CD14-positive monocyte (primary cell): Measurements from ENCODE around the gene EFCAB10. TPM values are rescaled to one million over a fixed set of nuclear protein-coding genes. Genes with fewer than 3 reads are reported as not detected.

Experiments
- DNase-seq, 3 donors: peaks; one replicate each; pipeline ENCODE4 v3.0.0-alpha.2; 2011 to 2022
- H2AFZ ChIP-seq: 2 replicates; pipeline ENCODE4 v1.6.0; 2012; ENCODE audit warnings: mild to moderate bottlenecking, low read depth, low read length, inconsistent platforms; ENCODE audit not compliant: insufficient read depth, poor library complexity, severe bottlenecking
- H3K27ac ChIP-seq, 2 donors: 1 replicate in 1 of 2; 2 replicates in 1 of 2; pipeline ENCODE4 v1.5.1; 2012 to 2013; ENCODE audit warnings: low read length in 2 of 2, control low read depth in 1 of 2, inconsistent platforms in 1 of 2, low read depth in 1 of 2, mild to moderate bottlenecking in 1 of 2
- H3K27me3 ChIP-seq, 2 donors: one replicate each; pipeline versions ENCODE4 v1.6.0 to v1.6.1; 2011 to 2013; ENCODE audit warnings: low read length in 2 of 2; ENCODE audit not compliant: control insufficient read depth in 2 of 2, insufficient read depth in 2 of 2
- H3K36me3 ChIP-seq, 2 donors: replicated peaks in 1 of 2; 1 replicate in 1 of 2; 2 replicates in 1 of 2; pipeline versions ENCODE4 v1.5.1 to v1.6.1; 2012 to 2013; ENCODE audit warnings: low read length in 2 of 2, control low read depth in 1 of 2, inconsistent platforms in 1 of 2, mild to moderate bottlenecking in 1 of 2; ENCODE audit not compliant: insufficient read depth in 2 of 2, control insufficient read depth in 1 of 2
- H3K4me1 ChIP-seq, 2 donors: 1 replicate in 1 of 2; 2 replicates in 1 of 2; pipeline versions ENCODE4 v1.5.1 to v1.6.1; 2012 to 2013; ENCODE audit warnings: low read length in 2 of 2, control low read depth in 1 of 2, inconsistent platforms in 1 of 2, mild to moderate bottlenecking in 1 of 2, moderate library complexity in 1 of 2; ENCODE audit not compliant: insufficient read depth in 2 of 2, control insufficient read depth in 1 of 2
- H3K4me2 ChIP-seq: replicated peaks from 2 replicates; pipeline ENCODE3; 2012; ENCODE audit warnings: low read length, moderate library complexity, mild to moderate bottlenecking; ENCODE audit not compliant: poor library complexity, severe bottlenecking; ENCODE audit errors: extremely low read depth
- H3K4me3 ChIP-seq, 3 experiments: fragments of 200-600 bp in 1 of 3; sonication (generic) in 1 of 3; replicated peaks in 1 of 3; 1 replicate in 2 of 3; 2 replicates in 1 of 3; pipeline ENCODE4 v1.5.1; 2011 to 2013; ENCODE audit warnings: low read length in 3 of 3, mild to moderate bottlenecking in 3 of 3, control low read depth in 2 of 3, low read depth in 2 of 3, inconsistent platforms in 1 of 3, moderate library complexity in 1 of 3
- H3K79me2 ChIP-seq: 2 replicates; pipeline ENCODE4 v1.6.0; 2012; ENCODE audit warnings: mild to moderate bottlenecking, control low read depth, inconsistent platforms, low read length, moderate library complexity; ENCODE audit not compliant: insufficient read depth
- H3K9ac ChIP-seq: 2 replicates; pipeline ENCODE4 v1.6.0; 2017; ENCODE audit warnings: low read length, mild to moderate bottlenecking; ENCODE audit not compliant: insufficient read depth, poor library complexity, severe bottlenecking
- H3K9me3 ChIP-seq, 2 donors: replicated peaks in 1 of 2; 1 replicate in 1 of 2; 2 replicates in 1 of 2; pipeline versions ENCODE4 v1.5.1 to v1.6.1; 2012 to 2013; ENCODE audit warnings: low read length in 2 of 2, control low read depth in 1 of 2; ENCODE audit not compliant: control insufficient read depth in 1 of 2, insufficient read depth in 1 of 2
- H4K20me1 ChIP-seq: 2 replicates; pipeline ENCODE4 v1.6.0; 2012; ENCODE audit warnings: mild to moderate bottlenecking, low read length, control low read depth, moderate library complexity; ENCODE audit not compliant: insufficient read depth
- H3K27ac Mint-ChIP-seq, 7 donors: one replicate each; pipeline ENCODE4 v1.8.0; 2020; ENCODE audit warnings: mild to moderate bottlenecking in 7 of 7, mixed read lengths in 7 of 7, moderate library complexity in 6 of 7, inconsistent platforms in 2 of 7
- H3K27me3 Mint-ChIP-seq, 3 donors: one replicate each; pipeline ENCODE4 v1.8.0; 2021 to 2022; ENCODE audit warnings: low read depth in 3 of 3, mild to moderate bottlenecking in 3 of 3, mixed read lengths in 3 of 3, moderate library complexity in 3 of 3, inconsistent platforms in 1 of 3
- H3K36me3 Mint-ChIP-seq, 2 donors: one replicate each; pipeline ENCODE4 v1.8.0; 2020; ENCODE audit warnings: mixed read lengths in 2 of 2, inconsistent platforms in 1 of 2, mild to moderate bottlenecking in 1 of 2
- H3K4me1 Mint-ChIP-seq: one replicate; pipeline ENCODE4 v1.8.0; 2020; ENCODE audit warnings: mild to moderate bottlenecking, mixed read lengths
- H3K4me3 Mint-ChIP-seq, 2 donors: one replicate each; pipeline ENCODE4 v1.8.0; 2020; ENCODE audit warnings: mild to moderate bottlenecking in 2 of 2, mixed read lengths in 2 of 2, moderate library complexity in 1 of 2
- H3K9me3 Mint-ChIP-seq, 7 donors: one replicate each; pipeline ENCODE4 v1.8.0; 2020 to 2022; ENCODE audit warnings: mixed read lengths in 7 of 7, mild to moderate bottlenecking in 6 of 7, moderate library complexity in 6 of 7, inconsistent platforms in 2 of 7
- CTCF ChIP-seq: fragments of 200-600 bp; IDR thresholded peaks from one replicate; pipeline ENCODE4 v1.8.0; 2022; ENCODE audit warnings: antibody characterized with exemption, mild to moderate bottlenecking
- WGBS: methylation state at CpG from one replicate; pipeline ENCODE4 v1.1.5; 2013; ENCODE audit warnings: missing lambda C conversion rate; ENCODE audit not compliant: insufficient coverage; 5-methylcytosine and 5-hydroxymethylcytosine counted together
- intact Hi-C, 2 donors: fragments of 100-400 bp; cut with micrococcal nuclease; formaldehyde crosslinking; loops; one replicate each; pipeline versions ENCODE4 v1.15.0 to v1.15.1; 2023
- polyA plus RNA-seq, 3 donors: library from polyadenylated mRNA; depleted of rRNA in 1 of 3; unstranded in 2 of 3; stranded (reverse) in 1 of 3; fragments of 300-500 nt in 2 of 3; fragments of >200 nt in 1 of 3; fragmentation: Illumina TruSeq in 2 of 3; gene quantifications; 1 replicate in 2 of 3; 2 replicates in 1 of 3; pipeline ENCODE4 v1.2.3, GENCODE V29; 2012 to 2021

EFCAB10 gene
- polyA plus RNA-seq, 3 donors, result not detected

GRCh38 chr7:105578496-105578895, 2.8 kb downstream of the EFCAB10 start:
- peaks cover 8% of the 10 kb centered on the region in 2 donors for H3K4me1 ChIP-seq
- H2AFZ ChIP-seq, result no peak overlapping the region
- no peak overlapping the region for H3K27ac ChIP-seq
- Mint-ChIP-seq H3K4me1 (peaks cover 8% of the 10 kb centered on the region), H3K9me3 (peaks cover 2 to 19% (median 10%) of the 10 kb centered on the region in 7 donors), H3K36me3 (no peaks in the 10 kb centered on the region), H3K4me3 (no peak overlapping the region), H3K27me3 (peaks cover 3 to 10% (median 9%) of the 10 kb centered on the region in 3 donors), H3K27ac (no peak overlapping the region)
- no peak for DNase-seq
- peaks cover 3 to 9% of the 10 kb centered on the region in 2 donors for H3K9me3 ChIP-seq
- no peaks in the 10 kb centered on the region for H4K20me1 ChIP-seq
- H3K36me3 ChIP-seq, result no peaks in the 10 kb centered on the region
- H3K4me2 ChIP-seq, result no peak overlapping the region
- H3K9ac ChIP-seq, result no peak overlapping the region
- intact Hi-C loops, result no loop called here
- no peaks in the 10 kb centered on the region for H3K79me2 ChIP-seq
- TF ChIP-seq CTCF, result no peak
- no peak overlapping the region for H3K4me3 ChIP-seq
- no peaks in the 10 kb centered on the region for H3K27me3 ChIP-seq

DNA sequence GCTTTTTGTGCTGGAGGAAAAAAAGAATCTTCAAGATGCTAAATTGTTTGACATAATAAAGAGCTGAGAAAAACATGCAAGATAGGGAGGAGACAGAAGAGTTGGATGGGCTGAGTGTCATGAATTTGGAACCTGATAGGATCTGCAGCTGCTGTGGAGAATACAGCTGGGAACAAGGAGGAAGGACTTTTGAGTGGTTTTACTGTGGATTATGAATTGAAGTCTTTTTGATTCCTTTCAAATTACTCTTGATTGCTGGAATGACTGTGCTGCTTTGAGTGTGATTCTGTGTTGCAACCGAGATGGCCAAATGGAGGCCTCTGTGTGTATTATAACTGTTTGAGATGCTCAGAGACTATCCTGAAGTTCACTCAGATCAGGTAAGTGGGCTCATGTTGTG, 4.0 kb downstream of the EFCAB10 start:
- H3K79me2 ChIP-seq, result no peaks in the 10 kb centered on the region
- intact Hi-C loops, result no loop called here
- no peaks in the 10 kb centered on the region for H3K27me3 ChIP-seq
- Mint-ChIP-seq H3K27ac (no peak overlapping the region), H3K4me1 (peaks cover 8% of the 10 kb centered on the region), H3K9me3 (peaks cover 0 to 8% (median 1%) of the 10 kb centered on the region in 7 donors), H3K27me3 (peaks cover 3 to 10% (median 9%) of the 10 kb centered on the region in 3 donors), H3K4me3 (no peak overlapping the region), H3K36me3 (no peaks in the 10 kb centered on the region)
- H3K4me3 ChIP-seq, result no peak overlapping the region
- no peak overlapping the region for H3K4me2 ChIP-seq
- H3K4me1 ChIP-seq, result peaks cover 8% of the 10 kb centered on the region in 2 donors
- no peak for DNase-seq
- TF ChIP-seq CTCF, result no peak
- no peak overlapping the region for H3K9ac ChIP-seq
- no peaks in the 10 kb centered on the region for H4K20me1 ChIP-seq
- no peaks in the 10 kb centered on the region for H3K36me3 ChIP-seq
- peaks cover 0 to under 1% of the 10 kb centered on the region in 2 donors for H3K9me3 ChIP-seq
- H2AFZ ChIP-seq, result no peak overlapping the region
- WGBS, result 100% methylated on average over 1 of the region's 1 CpG
- H3K27ac ChIP-seq, result no peak overlapping the region
